Renal pelvis (tissue), 4 donors: ENCODE data around the gene SLC25A39. TPM values are rescaled to one million over a fixed set of nuclear protein-coding genes. Genes with fewer than 3 reads are reported as not detected.

Experiments
- DNase-seq: peaks from one replicate; pipeline ENCODE4 v3.0.0-alpha.2; 2013
- polyA plus RNA-seq, 3 donors: library from polyadenylated mRNA; unstranded; fragments of 120-200 nt; gene quantifications; one replicate each; pipeline ENCODE4 v1.2.1, GENCODE V29; 2013; ENCODE audit not compliant: insufficient read length in 3 of 3

SLC25A39 gene
- polyA plus RNA-seq, 3 donors: 107 to 135 (median 117) TPM

DNA sequence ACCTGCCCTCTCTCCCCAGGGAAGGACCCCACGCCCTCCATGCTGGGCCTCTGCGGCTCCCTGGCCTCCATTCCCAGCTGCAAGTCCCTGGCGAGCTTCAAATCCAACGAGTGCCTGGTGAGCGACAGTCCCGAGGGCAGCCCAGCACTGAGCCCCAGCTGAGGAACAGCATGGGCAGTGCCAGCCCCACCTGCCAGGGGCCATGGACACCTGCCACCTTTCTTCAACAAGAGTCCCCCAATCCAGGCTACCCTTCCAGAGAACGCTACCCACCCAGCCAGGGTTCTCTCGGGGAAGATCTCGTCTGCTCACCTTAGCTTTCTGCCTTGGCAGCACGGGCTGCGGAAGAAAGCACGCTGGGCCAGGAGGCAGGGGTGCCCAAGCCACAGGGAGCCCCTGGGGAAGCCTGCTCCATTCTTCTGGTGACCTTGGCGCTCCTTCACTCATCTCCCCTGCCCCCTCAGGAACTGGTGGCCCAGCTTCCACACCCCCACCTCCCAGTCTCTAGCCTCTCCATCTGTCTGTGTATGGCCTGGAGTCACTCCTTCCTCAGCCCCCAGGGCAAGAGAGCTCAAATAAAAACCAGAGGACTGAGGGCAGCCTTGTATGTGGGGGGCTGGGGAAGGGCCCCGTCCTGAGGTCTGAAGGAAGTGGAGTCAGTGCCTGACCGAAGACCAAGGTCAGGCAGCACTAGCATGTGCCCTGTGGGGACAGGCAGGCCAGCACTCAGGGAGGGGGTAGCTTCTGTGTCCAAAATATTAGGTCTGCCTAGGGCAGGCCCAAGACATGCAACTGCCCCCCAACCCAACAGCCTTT is 6.3 kb downstream of the SLC25A39 start:
- DNase-seq: no peak

DNA sequence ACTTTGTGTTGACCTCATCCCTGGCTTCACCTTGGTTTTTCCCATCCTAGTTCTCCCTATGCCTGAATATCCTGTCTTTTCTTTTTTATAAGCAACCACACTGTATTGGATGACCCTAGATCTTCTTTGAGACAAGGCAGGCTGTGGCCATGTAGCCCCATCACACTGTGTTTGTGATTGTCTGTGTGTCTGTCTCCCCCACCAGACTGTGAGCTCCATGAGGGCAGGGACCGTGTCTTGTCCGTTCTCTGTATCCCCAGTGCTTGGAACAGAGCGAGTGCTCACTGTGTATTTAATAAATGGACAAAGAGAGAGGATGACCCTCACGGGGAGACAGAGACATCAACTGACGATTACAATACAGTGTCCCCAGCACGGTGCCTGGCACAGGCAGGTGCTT is 7.1 kb downstream of the SLC25A39 start:
- no peak for DNase-seq

- DNase-seq: no peak
These were observed 8.6 kb downstream of the SLC25A39 start for GRCh38 chr17:44315760-44316731.

DNA sequence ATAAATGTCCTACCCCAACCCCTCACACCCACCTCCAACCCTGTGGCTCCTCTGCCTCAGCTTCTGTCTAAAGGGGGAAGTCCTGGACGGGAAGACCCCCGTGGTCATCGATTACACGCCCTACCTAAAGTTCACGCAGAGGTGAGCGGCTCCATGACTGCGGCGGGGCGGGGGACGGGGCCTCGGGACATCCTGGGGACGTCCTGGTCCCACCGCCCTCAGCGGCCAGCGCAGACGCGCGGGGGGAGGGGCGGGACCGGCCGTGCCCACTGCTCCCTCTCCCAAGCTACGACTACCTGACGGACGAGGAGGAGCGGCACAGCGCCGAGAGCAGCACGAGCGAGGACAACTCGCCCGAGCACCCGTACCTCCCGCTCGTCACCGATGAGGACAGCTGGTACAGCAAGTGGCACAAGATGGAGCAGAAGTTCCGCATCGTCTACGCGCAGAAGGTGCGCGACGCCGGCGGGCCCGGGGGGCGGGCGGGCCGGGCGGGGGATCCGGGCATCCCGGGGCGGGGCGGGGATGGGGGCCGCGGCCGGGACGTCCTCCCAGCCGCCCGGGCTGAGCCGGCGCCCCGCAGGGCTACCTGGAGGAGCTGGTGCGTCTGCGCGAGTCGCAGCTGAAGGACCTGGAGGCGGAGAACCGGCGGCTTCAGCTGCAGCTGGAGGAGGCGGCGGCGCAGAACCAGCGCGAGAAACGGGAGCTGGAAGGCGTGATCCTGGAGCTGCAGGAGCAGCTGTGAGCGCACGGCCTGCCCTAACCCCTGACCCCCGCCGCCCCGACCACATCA is 9.6 kb downstream of the SLC25A39 start:
- DNase-seq: no peak

- DNase-seq: no peak
These were observed 10.1 kb downstream of the SLC25A39 start for GRCh38 chr17:44314524-44314868.

- DNase-seq: no peak
These were observed 10.6 kb downstream of the SLC25A39 start for GRCh38 chr17:44314031-44314430.

DNA sequence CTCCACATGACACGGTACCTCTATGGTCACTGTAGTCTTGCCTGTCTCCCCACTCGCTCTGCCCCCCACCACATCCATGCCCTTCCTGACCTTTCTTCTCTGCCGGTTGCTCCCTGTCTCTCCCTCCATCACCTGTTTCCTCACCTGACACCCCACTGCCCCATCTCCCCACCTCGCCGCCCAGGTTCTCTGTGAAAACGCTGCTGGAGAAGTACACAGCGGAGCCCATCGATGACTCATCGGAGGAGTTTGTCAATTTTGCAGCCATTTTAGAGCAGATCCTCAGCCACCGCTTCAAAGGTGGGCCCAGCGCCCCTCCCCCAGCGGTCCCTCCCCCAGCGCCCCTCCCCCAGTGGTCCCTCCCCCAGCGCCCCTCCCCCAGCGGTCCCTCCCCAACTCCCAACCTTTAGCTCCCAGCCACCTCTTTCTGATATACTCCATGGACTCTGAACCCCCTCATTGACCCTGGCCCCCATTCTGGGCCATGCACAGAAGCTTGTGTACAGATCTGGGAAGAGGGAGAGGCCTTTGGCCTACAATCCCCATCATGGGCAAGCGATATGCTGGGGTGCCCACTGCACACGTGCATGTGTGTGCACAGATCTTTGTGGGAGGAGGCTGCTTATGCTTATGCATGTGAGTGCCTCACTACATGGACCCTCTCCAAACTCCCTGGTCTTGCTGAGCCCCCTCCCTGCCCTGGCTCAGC is 12.1 kb downstream of the SLC25A39 start:
- no peak for DNase-seq

GRCh38 chr17:44311562-44312181 is 13.0 kb downstream of the SLC25A39 start:
- no peak for DNase-seq

GRCh38 chr17:44310609-44311376 is 13.8 kb downstream of the SLC25A39 start:
- no peak for DNase-seq

DNA sequence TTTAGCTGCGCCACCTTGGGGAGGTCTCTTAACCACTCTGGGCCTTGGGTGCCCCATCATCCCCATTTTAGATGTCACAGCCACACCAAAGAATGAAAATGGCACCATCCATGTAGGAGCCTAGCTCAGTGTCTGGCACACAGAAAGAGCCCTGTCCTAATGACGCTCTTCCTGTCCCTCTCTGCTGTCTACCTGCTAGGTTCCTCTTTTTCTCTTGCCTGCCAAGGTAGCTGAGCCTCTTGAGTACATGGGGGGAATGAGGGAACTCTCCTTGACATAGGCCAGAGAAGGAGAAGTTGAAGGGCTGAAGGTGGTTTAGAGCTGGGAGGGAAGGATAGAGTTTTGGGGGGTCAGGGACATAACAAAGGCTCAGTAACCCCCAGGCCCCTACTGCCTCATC is 14.4 kb downstream of the SLC25A39 start:
- DNase-seq: no peak

- DNase-seq: no peak
These were observed 15.2 kb downstream of the SLC25A39 start for GRCh38 chr17:44309472-44309871.

DNA sequence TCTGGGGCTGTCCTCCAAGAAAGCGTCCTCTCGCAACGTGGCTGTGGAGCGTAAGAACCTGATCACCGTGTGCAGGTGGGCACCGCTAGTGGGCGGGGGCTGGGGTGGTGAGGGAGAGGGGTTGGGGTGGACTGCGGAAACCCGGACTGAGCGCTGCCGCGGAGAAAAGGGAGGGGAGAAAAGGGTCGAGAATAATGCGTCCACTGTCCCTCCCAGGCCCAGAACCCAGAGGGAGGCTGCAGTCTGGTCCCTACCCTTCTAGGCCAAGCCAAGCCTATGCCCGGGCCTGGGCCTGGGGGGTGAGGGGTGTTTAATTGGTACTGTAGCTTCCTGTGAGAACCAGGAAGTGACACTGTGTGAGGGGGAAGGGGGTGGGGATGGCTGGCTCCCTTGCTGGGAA is 15.8 kb downstream of the SLC25A39 start:
- no peak for DNase-seq

GRCh38 chr17:44308320-44308818 is 16.3 kb downstream of the SLC25A39 start, which contains the start of gene RUNDC3A:
Gene RUNDC3A, plus strand, starts transcription at chr17:44308601. Its CDS starts 232 bp downstream, at chr17:44308833.
- peak; percentile 92 for DNase-seq

DNA sequence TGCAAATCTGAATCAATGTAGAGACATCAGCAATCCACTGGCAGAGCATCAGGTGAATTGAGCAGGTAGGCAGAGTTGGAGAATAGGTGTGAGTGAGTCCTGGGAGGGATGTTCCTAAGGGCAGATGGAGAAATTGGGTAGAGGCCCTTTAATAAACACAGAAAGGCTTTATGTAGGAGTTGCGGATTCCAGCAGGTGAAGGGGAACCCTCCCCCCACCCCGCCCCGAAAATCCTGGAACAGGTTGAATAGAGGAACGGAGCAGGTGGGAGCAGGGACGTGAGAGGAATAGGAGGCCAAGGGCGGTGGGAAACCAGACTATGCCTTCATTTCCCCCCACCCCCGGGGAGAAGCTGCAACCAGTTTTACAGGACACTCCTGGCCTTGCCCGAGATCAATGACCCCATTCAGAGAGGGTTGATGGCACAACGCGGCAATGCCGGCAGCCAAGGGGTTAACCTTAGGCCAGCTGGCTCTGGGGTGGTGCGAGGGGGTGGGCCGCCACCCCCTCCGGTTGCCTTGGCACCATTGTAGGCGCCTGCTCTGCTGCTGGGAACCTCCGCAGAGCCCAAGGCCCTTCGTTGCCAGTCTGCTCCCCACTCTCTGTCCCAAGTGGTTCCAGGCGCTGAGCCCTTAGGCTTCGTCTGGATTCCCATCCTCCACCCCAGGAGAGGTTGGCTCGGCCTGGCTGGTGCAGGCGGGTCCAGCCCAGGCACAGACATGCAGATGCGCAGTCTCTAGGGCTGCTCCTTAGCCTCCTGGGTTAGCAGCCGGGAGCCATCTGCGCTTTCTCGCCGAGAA is 17.0 kb downstream of the SLC25A39 start:
- DNase-seq: peak; percentile 48

DNA sequence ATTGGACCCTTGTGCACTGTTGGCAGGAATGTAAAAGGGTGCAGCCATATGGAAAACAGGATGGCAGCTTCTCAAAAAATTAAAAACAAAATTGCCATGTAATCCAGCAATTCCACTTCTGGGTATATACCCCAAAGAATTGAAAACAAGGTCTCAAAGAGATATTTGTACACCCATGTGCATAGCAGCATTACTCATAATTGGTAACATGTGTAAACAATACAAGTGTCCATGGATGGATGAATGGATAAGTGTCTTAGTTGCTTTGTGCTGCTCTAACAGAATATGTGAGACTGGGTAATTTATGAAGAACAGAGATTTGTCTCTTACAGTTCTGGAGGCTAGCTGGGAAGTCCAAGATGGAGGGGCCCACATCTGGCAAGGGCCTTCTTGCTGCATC is 20.0 kb downstream of the SLC25A39 start:
- no peak for DNase-seq

- no peak for DNase-seq
These were observed 26.6 kb downstream of the SLC25A39 start for GRCh38 chr17:44297975-44298374.

GRCh38 chr17:44293509-44294226 is 31.0 kb downstream of the SLC25A39 start:
- DNase-seq: no peak

DNA sequence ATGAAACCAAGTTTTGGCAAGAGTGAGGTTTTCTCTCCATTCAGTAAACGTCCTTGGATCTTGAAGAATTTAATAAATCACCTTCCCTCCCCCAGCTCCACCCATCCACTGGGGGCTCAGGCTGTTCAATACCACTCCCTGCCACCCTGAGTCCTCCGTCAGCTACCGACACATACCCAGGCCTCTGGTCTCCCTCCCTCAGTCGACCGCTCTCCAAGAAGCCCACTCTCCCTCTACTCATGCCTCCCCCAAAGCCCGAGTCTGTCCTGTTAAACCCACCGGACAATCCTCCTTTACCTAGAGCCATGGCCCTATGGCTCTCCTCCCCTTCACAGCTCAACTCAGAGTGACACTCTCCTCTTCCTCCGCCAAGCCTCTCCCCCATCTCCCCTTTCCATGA is 37.0 kb downstream of the SLC25A39 start:
- no peak for DNase-seq
